PFSK-1 (cell line): ENCODE data around the gene C7orf25.

Experiments
- FOXP2 ChIP-seq: optimal IDR thresholded peaks from 2 replicates; pipeline ENCODE3; 2011; ENCODE audit warnings: borderline replicate concordance, control low read depth, inconsistent platforms; ENCODE audit not compliant: insufficient read depth; ENCODE audit errors: extremely low read length, extremely low read depth
- POLR2AphosphoS5 ChIP-seq: IDR thresholded peaks from 2 replicates; pipeline ENCODE4 v1.6.1; 2012; ENCODE audit warnings: low read depth, mild to moderate bottlenecking, control low read depth, low read length, moderate library complexity
- REST ChIP-seq, 2 experiments: IDR thresholded peaks; 2 replicates each; pipeline versions ENCODE4 v1.6.1 to v1.8.0; 2011 to 2012; ENCODE audit warnings: low read depth in 2 of 2, low read length in 2 of 2, control low read depth in 1 of 2, inconsistent platforms in 1 of 2, mild to moderate bottlenecking in 1 of 2, moderate library complexity in 1 of 2; ENCODE audit not compliant: insufficient read depth in 1 of 2
- SIN3A ChIP-seq: IDR thresholded peaks from 2 replicates; pipeline ENCODE4 v1.6.1; 2012; ENCODE audit warnings: mild to moderate bottlenecking, low read length, moderate library complexity, borderline replicate concordance; ENCODE audit not compliant: insufficient read depth
- TAF1 ChIP-seq: IDR thresholded peaks from 2 replicates; pipeline ENCODE4 v1.6.1; 2012; ENCODE audit warnings: low read length, control low read depth, borderline replicate concordance; ENCODE audit not compliant: insufficient read depth

The C7orf25 gene

GRCh38 chr7:42880392-42880791, 31.5 kb downstream of the C7orf25 start:
- TF ChIP-seq SIN3A (no peak), TAF1 (no peak), POLR2AphosphoS5 (no peak), FOXP2 (no peak)

- TF ChIP-seq REST (IDR thresholded peaks at IDR 0.05; ENCODE audit: insufficient read depth in 1 of 2, low read depth in 2 of 2, low read length in 2 of 2) (no peak), SIN3A (no peak), FOXP2 (no peak), TAF1 (no peak), POLR2AphosphoS5 (no peak)
Measured at GRCh38 chr7:42878303-42878702, 33.6 kb downstream of the C7orf25 start.

GRCh38 chr7:42877862-42878261, 34.0 kb downstream of the C7orf25 start:
- TF ChIP-seq REST (IDR thresholded peaks at IDR 0.05; ENCODE audit: insufficient read depth in 1 of 2, low read depth in 2 of 2, low read length in 2 of 2) = no peak
- TF ChIP-seq POLR2AphosphoS5 = no peak
- TF ChIP-seq TAF1 = no peak
- TF ChIP-seq FOXP2 = no peak
- no peak for TF ChIP-seq SIN3A

- no peak for TF ChIP-seq TAF1
- TF ChIP-seq POLR2AphosphoS5 = no peak
- TF ChIP-seq REST (IDR thresholded peaks at IDR 0.05; ENCODE audit: insufficient read depth in 1 of 2, low read depth in 2 of 2, low read length in 2 of 2) = no peak
- no peak for TF ChIP-seq FOXP2
- TF ChIP-seq SIN3A = no peak
Measured at GRCh38 chr7:42876182-42877068, 35.4 kb downstream of the C7orf25 start.

- no peak for TF ChIP-seq TAF1
- no peak for TF ChIP-seq FOXP2
- no peak for TF ChIP-seq POLR2AphosphoS5
- TF ChIP-seq REST (IDR thresholded peaks at IDR 0.05; ENCODE audit: insufficient read depth in 1 of 2, low read depth in 2 of 2, low read length in 2 of 2) = no peak
- no peak for TF ChIP-seq SIN3A
Measured at GRCh38 chr7:42869131-42870020, 42.5 kb downstream of the C7orf25 start.
